ENCODE measurements around the gene IRAK2. TPM values are rescaled to one million over a fixed set of nuclear protein-coding genes. Genes with fewer than 3 reads are reported as not detected.
"Not testable (repeated sequence)": the region's sequence is repeated elsewhere in the genome, so short reads cannot be mapped to it uniquely, and the experiment has no call there.

The IRAK2 gene
- total and polyA plus RNA-seq, 2 donors (not counting 1 experiment from before 2014, with no cell fraction given), result 1.5 to 6.6 TPM

GRCh38 chr3:10121064-10121463 is 43.7 kb upstream of the IRAK2 start:
- H3K27me3 ChIP-seq (ENCODE audit: control insufficient read depth, insufficient read depth, low read length), result no peaks in the 10 kb centered on the region
- no peak for DNase-seq (ENCODE audit: low read depth in 2 of 2)
- no peak overlapping the region for H3K9ac ChIP-seq (ENCODE audit: insufficient read depth, low read length)
- peaks cover 7% of the 10 kb centered on the region for H3K4me1 ChIP-seq (ENCODE audit: control insufficient read depth, extremely low read depth, insufficient read depth, low read length)
- no peaks in the 10 kb centered on the region for H4K20me1 ChIP-seq (ENCODE audit: control insufficient read depth, extremely low read depth, insufficient read depth, low read length)
- H3K79me2 ChIP-seq (ENCODE audit: control insufficient read depth, insufficient read depth, low read length), result peaks cover 66% of the 10 kb centered on the region
- no peak overlapping the region for H2AFZ ChIP-seq (ENCODE audit: low read length)
- H3K4me2 ChIP-seq (ENCODE audit: extremely low read depth, insufficient read depth, low read length), result no peak overlapping the region
- no peaks in the 10 kb centered on the region for H3K36me3 ChIP-seq (ENCODE audit: control insufficient read depth, insufficient read depth, low read length)
- TF ChIP-seq CTCF (conservative IDR thresholded peaks at IDR 0.05 in 1 of 2, IDR thresholded peaks at IDR 0.05 in 1 of 2; ENCODE audit: low read depth in 1 of 2, low read length in 2 of 2), result no peak
- H3K27ac ChIP-seq (ENCODE audit: insufficient read depth, low read length), result no peak overlapping the region
- no peak overlapping the region for H3K4me3 ChIP-seq (replicated peaks in 1 of 4; ENCODE audit: control extremely low read depth in 1 of 4, insufficient read depth in 1 of 4, low read depth in 3 of 4, low read length in 4 of 4)
- no peaks in the 10 kb centered on the region for H3K9me3 ChIP-seq (ENCODE audit: control insufficient read depth, insufficient read depth, low read depth, low read length)

- H3K36me3 ChIP-seq (ENCODE audit: control insufficient read depth, insufficient read depth, low read length), result peaks cover 3% of the 10 kb centered on the region
- no peak for DNase-seq (ENCODE audit: low read depth in 2 of 2)
- H3K27me3 ChIP-seq (ENCODE audit: control insufficient read depth, insufficient read depth, low read length), result no peaks in the 10 kb centered on the region
- no peak overlapping the region for H3K4me3 ChIP-seq (replicated peaks in 1 of 4; ENCODE audit: control extremely low read depth in 1 of 4, insufficient read depth in 1 of 4, low read depth in 3 of 4, low read length in 4 of 4)
- no peak overlapping the region for H2AFZ ChIP-seq (ENCODE audit: low read length)
- H3K9ac ChIP-seq (ENCODE audit: insufficient read depth, low read length), result no peak overlapping the region
- H3K4me1 ChIP-seq (ENCODE audit: control insufficient read depth, extremely low read depth, insufficient read depth, low read length), result no peaks in the 10 kb centered on the region
- no peak for TF ChIP-seq CTCF (conservative IDR thresholded peaks at IDR 0.05 in 1 of 2, IDR thresholded peaks at IDR 0.05 in 1 of 2; ENCODE audit: low read depth in 1 of 2, low read length in 2 of 2)
- no peak for TF ChIP-seq EZH2 (IDR thresholded peaks at IDR 0.05; ENCODE audit: low read length, missing control alignments)
- H3K9me3 ChIP-seq (ENCODE audit: control insufficient read depth, insufficient read depth, low read depth, low read length), result no peaks in the 10 kb centered on the region
- no peak overlapping the region for H3K4me2 ChIP-seq (ENCODE audit: extremely low read depth, insufficient read depth, low read length)
- H3K79me2 ChIP-seq (ENCODE audit: control insufficient read depth, insufficient read depth, low read length), result peaks cover 49% of the 10 kb centered on the region
- H3K27ac ChIP-seq (ENCODE audit: insufficient read depth, low read length), result no peak overlapping the region
- H4K20me1 ChIP-seq (ENCODE audit: control insufficient read depth, extremely low read depth, insufficient read depth, low read length), result no peaks in the 10 kb centered on the region
Observed at GRCh38 chr3:10122724-10123123, 42.0 kb upstream of the IRAK2 start.

- not testable (repeated sequence) for H4K20me1 ChIP-seq (ENCODE audit: control insufficient read depth, extremely low read depth, insufficient read depth, low read length); H3K4me2 ChIP-seq (ENCODE audit: extremely low read depth, insufficient read depth, low read length); DNase-seq (ENCODE audit: low read depth in 2 of 2); H2AFZ ChIP-seq (ENCODE audit: low read length); H3K4me3 ChIP-seq (replicated peaks in 1 of 4; ENCODE audit: control extremely low read depth in 1 of 4, insufficient read depth in 1 of 4, low read depth in 3 of 4, low read length in 4 of 4); H3K27ac ChIP-seq (ENCODE audit: insufficient read depth, low read length); H3K79me2 ChIP-seq (ENCODE audit: control insufficient read depth, insufficient read depth, low read length); H3K9me3 ChIP-seq (ENCODE audit: control insufficient read depth, insufficient read depth, low read depth, low read length); H3K4me1 ChIP-seq (ENCODE audit: control insufficient read depth, extremely low read depth, insufficient read depth, low read length); H3K27me3 ChIP-seq (ENCODE audit: control insufficient read depth, insufficient read depth, low read length); H3K9ac ChIP-seq (ENCODE audit: insufficient read depth, low read length); H3K36me3 ChIP-seq (ENCODE audit: control insufficient read depth, insufficient read depth, low read length)
Observed at GRCh38 chr3:10135872-10136271, 28.8 kb upstream of the IRAK2 start.

Measured in fibroblast of lung (primary cell).